GM21786 (cell line): Measurements from ENCODE around the gene SDF2L1.
"Not testable (repeated sequence)": the region's sequence is repeated elsewhere in the genome, so short reads cannot be mapped to it uniquely, and the experiment has no call there.

ENCODE experiments used
- ATAC-seq: cut with Tn5 transposase; IDR thresholded peaks from one replicate; pipeline ENCODE4 v1.9.1; 2021; ENCODE audit not compliant: unreplicated experiment

The SDF2L1 gene

DNA sequence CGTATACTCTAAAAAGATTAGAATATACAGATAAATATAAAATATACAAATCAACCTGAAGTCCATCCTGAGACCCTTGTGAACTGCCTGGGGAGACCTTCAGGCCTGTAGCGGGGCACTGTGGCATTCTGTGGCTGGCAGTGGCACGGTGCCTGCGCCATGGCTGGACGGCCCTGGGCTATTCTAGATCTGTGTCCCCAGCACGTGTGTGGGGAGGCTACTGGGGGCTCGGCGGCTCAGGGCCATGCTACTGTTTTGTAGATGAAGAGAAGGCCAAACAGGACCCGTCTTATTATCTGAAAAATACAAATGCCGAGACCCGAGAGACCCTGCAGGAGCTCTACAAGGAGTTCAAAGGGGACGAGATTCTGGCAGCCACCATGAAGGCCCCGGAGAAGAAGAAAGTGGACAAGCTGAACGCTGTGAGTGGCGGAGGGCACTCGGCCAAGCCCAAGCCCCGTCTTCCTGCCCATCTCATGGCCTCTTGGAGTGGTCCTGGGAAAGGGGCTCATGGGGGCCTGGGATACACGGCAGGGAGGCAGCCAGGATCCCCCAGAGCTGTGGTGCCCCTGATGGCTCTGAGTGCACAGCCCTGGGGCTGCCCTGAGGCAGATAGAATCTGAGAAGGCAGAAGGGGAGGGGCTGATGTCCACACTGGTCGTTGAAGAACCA, 42.5 kb downstream of the SDF2L1 start:
- ATAC-seq = no peak

DNA sequence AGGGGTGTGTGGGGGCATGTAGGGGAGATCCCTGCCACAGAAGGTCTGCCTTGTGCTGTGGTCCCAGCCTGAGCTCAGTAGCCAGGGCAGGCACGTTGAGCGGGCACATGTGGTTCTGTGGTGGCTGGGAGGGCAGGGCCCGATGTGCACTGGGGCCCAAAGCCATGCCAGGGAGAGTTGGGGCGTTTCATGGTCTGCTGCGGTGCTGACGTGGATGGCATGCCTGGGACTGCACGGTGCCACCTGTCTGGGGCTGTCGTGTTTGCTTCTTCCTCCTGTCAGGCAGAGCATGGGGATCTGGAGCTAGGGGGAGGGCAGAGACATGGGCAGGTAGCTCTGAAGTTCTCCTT, 43.0 kb downstream of the SDF2L1 start:
- no peak for ATAC-seq

DNA sequence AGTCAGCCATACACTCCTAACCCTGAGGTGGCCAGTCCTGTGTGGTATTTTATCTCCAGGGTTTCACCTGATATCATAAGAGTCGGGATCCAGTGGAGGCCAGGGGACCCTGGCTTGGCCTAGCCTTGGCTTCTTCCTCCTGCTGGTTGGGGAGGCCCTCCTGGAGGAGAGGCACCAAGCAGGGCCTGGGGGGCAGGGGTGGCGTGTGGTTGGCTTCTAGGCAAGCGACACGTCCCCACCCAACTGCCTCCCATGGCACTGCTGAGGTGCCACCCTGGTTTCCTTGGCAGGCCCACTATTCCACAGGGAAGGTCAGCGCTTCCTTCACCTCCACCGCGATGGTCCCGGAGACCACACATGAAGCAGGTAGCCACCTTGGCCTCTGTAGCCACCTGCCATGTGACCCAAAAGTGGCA, 44.1 kb downstream of the SDF2L1 start:
- ATAC-seq = no peak

DNA sequence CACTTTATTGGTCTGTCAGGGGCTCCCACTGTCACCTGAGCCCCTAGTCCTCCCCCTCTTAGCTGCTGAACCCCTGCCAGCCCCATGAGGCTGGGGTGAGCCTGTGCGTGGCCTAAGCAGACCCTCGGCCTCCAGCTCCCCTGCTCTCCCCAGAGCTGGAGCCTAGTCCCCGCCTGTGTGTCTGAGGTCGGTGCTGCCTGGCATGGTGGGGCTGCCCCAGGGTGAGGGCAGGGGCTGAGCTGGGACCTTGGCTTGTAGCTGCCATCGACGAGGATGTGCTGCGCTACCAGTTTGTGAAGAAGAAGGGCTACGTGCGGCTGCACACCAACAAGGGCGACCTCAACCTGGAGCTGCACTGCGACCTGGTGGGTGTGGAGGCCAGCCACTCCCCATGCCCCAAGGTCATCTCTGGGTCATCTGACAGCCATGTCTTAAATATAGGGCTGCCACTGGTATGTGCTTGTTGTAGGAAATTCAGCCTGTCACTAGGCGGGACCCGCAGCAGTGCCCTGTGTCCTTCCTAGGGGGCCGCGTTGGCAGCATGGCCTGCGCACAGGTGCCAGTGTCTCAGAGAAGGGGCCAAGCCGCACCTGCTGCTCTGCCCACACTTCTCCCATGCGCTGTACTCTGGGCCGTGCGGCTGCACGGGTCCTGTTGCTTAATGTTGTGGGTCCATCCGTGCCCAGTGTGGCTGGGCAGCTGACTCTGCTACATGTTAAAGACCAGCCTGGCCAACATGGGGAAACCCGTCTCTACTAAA, 44.7 kb downstream of the SDF2L1 start:
- ATAC-seq = no peak

DNA sequence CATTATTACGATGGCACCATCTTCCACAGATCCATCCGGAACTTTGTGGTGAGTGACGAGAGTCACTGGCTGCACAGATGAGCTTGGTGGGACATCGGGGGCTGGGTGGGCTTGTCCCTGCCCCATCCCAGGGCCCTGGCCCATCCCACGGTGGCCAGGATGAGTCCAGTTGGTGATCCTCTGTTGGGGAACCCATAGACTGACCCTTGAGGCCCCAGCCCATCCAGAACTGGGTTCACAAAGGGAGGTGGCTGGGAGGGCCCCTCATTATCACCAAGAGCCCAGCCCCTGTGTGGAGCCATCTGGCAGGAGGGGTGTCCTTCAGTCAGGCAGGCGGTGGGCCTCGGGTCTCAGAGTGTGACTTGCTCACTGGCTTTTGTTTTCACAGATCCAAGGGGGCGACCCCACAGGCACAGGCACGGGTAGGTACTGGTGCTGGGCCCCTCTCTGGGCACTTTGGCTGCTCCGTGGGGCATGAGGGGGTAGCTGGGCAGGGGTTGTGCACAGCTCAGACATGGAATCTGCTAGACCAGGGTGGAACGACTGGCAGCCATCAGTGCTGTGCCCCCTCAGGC, 45.7 kb downstream of the SDF2L1 start:
- no peak for ATAC-seq

DNA sequence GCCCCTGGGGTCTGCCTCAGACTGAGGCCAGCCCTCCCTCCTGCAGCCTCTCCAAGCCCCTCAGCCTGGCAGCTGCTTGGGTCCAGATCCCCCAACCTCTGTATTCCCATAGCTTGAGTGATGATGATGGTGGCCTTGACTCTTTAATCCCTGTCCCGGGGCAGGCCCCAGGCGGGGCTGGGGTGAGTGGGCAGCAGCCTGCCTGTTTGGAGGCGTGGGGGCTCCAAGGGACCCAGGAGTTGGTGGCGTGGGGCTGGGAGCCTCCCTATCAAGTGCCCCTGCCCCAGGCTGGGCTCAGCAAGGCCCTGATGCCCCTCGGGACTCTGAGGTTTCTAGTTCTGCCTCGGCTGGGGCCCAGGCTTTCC, 46.2 kb downstream of the SDF2L1 start:
- no peak for ATAC-seq

DNA sequence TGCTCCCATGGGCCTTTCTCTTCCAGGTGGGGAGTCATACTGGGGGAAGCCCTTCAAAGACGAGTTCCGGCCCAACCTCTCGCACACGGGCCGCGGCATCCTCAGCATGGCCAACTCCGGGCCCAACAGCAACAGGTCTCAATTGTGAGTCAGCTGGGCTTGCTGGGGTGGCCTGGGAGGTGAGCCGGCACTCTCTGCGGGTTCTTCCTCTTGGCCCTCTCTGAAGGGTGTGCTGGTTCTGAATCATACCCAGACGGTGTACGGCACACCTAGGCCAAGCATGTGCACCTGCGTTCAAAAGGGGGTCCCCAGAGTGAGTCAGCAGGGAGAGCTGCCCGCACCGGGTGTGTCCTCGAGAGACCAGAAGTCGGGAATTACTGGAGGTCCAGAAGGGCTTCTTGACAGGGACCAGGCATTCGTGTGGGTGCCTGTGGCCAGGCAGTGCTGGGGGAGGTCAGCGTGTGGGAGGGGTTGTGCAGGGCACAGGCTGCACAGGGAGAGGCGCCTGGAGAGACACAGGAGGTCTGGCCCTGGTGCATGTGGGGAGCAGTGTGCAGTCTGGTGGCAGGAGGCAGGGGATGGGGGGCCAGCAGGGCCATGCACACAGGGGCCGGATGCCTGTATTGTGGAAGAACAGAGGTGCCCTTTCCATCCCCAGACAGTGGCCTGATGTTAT, 46.7 kb downstream of the SDF2L1 start:
- no peak for ATAC-seq

DNA sequence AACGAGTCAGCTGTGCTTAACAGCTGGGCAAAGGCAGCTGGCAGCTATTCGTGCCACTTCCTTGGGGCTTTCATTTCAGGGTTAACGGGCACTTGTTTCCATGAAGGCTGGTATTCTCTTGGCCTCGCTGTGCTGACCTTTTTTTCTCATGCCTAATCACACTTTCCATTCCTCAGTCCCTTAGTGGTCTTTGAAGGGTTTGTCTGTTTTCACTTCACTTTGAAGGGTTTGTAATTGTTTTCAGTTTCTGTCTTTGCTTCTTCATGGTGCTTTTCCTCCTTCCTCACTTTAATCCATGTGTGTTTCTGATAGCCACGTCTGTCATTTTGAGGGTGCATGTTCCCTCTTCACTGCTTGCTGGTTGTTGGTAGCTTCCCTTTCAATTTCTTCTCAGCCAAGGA, 48.3 kb downstream of the SDF2L1 start:
- no peak for ATAC-seq

DNA sequence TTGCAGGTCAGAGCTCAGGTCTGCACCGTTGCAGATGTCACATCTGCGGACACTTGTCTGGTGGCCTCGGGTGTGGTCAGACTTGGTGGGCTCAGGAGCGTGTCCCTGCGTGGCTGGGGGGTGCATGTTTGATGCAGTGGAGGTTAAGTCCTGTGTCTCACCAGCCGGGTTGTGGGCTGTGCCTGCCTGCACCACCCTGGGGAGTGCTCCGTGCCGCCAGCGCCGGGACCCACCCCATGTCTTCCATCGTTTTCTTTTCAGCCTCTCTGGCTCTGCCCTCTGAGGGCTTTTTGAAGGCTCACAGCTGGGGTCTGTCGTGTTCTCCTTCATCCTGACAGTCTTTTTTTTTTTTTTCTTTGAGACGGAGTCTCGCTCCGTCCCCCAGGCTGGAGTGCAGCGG, 49.7 kb downstream of the SDF2L1 start:
- ATAC-seq = no peak

DNA sequence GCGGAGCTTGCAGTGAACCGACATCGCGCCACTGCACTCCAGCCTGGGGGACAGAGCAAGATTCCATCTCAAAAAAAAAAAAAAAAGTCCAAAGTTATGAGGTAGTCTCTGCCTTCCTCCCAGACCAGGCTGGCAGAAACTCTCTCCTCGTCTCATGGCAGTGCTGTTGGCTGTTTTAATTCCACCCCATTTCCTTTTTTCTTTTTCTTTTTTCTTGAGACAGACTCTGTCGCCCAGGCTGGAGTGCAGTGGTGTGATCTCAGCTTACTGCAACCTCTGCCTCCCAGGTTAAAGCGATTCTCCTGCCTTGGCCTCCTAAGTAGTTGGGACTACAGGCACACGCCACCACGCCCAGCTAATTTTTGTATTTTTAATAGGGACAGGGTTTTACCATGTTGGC, 50.8 kb downstream of the SDF2L1 start:
- not testable (repeated sequence) for ATAC-seq

DNA sequence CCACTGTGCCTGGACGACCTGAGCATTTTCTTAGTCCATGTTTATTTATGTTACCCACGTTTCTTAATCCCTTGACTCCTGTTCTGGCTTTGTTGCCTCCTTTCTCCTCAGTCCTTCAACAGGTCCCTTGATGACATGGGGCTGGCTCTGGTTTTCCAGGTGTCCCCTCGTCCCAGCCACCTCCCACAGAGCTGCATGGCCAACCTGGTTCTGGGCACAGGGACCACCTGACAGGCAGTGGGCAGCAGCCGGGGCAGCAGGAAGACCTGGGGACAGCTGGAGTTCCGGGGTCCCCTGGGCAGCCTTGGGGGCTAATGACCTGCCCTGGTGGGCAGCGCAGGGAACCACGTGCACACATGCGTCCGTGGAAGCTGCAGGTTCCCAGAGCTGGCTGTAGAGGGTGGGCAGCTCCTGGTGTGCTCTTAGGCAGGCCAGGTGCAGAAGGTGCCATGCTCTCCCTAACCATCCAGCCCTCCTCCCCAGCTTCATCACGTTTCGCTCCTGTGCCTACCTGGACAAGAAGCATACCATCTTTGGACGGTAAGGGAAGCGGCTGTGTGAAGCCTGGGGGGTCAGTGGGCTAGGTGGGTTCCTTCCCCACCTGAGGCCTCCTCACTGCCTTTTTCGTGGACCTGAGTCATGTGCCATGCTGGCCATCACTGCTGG, 51.4 kb downstream of the SDF2L1 start:
- no peak for ATAC-seq
